Endothelial cell of umbilical vein (primary cell): ENCODE data around the gene NIN.

Source experiments
- EZH2 ChIP-seq: IDR thresholded peaks from 2 replicates; pipeline ENCODE4 v1.6.1; 2012; ENCODE audit warnings: borderline replicate concordance, low read depth, mild to moderate bottlenecking, moderate library complexity, low read length, inconsistent platforms; ENCODE audit not compliant: severe bottlenecking
- MYC ChIP-seq: IDR thresholded peaks from one replicate; pipeline ENCODE4 v1.6.1; 2011; ENCODE audit warnings: mild to moderate bottlenecking, low read depth, low read length
- POLR2A ChIP-seq: IDR thresholded peaks from 2 replicates; pipeline ENCODE4 v1.6.1; 2012; ENCODE audit warnings: low read depth, mild to moderate bottlenecking, control low read depth, low read length
- POLR2AphosphoS5 ChIP-seq: IDR thresholded peaks from 2 replicates; pipeline ENCODE4 v1.6.1; 2012; ENCODE audit warnings: low read depth, mild to moderate bottlenecking, control low read depth, low read length, moderate library complexity; ENCODE audit not compliant: insufficient read depth
- TF ChIP-seq, protein P1 (sequence below), 2 donors: IDR thresholded peaks; 1 replicate in 1 of 2; 2 replicates in 1 of 2; pipeline ENCODE4 v1.5.1; 2011; ENCODE audit warnings: low read length in 2 of 2, mild to moderate bottlenecking in 2 of 2, moderate library complexity in 2 of 2, control low read depth in 1 of 2, inconsistent platforms in 1 of 2, low read depth in 1 of 2; ENCODE audit not compliant: insufficient read depth in 1 of 2; ENCODE audit errors: extremely low read depth in 1 of 2
- TF ChIP-seq, protein P2 (sequence below): IDR thresholded peaks from 2 replicates; pipeline ENCODE4 v1.6.1; 2011; ENCODE audit not compliant: insufficient read depth, insufficient read length

DNA sequence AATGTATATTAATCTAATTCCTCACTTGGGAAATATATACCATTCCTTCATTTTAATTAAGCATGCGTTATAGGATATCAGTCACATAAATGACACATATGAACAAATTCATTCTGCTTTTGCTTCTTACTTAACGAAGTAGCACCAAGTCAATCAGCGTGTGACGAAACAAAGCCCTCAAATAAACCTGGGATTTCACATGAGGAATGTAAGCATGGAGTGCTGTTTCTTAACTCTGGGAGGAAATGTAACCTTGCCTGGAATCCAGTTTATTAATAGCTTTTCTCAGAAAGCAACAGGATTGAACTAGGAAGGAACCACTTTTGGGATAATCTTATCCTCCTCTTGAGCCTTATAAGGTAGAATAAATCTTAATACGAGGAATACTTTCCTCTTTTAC lies 72.0 kb downstream of the NIN start:
- TF ChIP-seq, protein P1, sequence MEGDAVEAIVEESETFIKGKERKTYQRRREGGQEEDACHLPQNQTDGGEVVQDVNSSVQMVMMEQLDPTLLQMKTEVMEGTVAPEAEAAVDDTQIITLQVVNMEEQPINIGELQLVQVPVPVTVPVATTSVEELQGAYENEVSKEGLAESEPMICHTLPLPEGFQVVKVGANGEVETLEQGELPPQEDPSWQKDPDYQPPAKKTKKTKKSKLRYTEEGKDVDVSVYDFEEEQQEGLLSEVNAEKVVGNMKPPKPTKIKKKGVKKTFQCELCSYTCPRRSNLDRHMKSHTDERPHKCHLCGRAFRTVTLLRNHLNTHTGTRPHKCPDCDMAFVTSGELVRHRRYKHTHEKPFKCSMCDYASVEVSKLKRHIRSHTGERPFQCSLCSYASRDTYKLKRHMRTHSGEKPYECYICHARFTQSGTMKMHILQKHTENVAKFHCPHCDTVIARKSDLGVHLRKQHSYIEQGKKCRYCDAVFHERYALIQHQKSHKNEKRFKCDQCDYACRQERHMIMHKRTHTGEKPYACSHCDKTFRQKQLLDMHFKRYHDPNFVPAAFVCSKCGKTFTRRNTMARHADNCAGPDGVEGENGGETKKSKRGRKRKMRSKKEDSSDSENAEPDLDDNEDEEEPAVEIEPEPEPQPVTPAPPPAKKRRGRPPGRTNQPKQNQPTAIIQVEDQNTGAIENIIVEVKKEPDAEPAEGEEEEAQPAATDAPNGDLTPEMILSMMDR (IDR thresholded peaks at IDR 0.05; ENCODE audit: extremely low read depth in 1 of 2, insufficient read depth in 1 of 2, low read depth in 1 of 2, low read length in 2 of 2) = no peak
- TF ChIP-seq POLR2AphosphoS5 = no peak
- TF ChIP-seq EZH2 = no peak
- no peak for TF ChIP-seq POLR2A
- TF ChIP-seq, protein P2, sequence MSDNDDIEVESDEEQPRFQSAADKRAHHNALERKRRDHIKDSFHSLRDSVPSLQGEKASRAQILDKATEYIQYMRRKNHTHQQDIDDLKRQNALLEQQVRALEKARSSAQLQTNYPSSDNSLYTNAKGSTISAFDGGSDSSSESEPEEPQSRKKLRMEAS = no peak
- no peak for TF ChIP-seq MYC
